Stimulated activated naive CD8-positive, alpha-beta T cell treated with anti-CD3 and anti-CD28 coated beads, Interleukin-15, Interleukin-2, amounts not matched to agents 100 ng/mL and 50 ng/mL, for 24 hours (primary cell): Measurements from ENCODE around the gene ZFYVE26.
"Not testable (repeated sequence)": the region's sequence is repeated elsewhere in the genome, so short reads cannot be mapped to it uniquely, and the experiment has no call there.

ENCODE experiments used
- H3K27ac Mint-ChIP-seq: one replicate; pipeline ENCODE4 v1.8.0; 2021; ENCODE audit warnings: mild to moderate bottlenecking, mixed read lengths
- H3K27me3 Mint-ChIP-seq: one replicate; pipeline ENCODE4 v1.8.0; 2021; ENCODE audit warnings: mixed read lengths
- H3K36me3 Mint-ChIP-seq: one replicate; pipeline ENCODE4 v1.8.0; 2021; ENCODE audit warnings: low read depth, mixed read lengths
- H3K4me1 Mint-ChIP-seq: one replicate; pipeline ENCODE4 v1.8.0; 2021; ENCODE audit warnings: low read depth, mixed read lengths
- H3K4me3 Mint-ChIP-seq: one replicate; pipeline ENCODE4 v1.8.0; 2021; ENCODE audit warnings: mild to moderate bottlenecking, mixed read lengths
- H3K9me3 Mint-ChIP-seq: one replicate; pipeline ENCODE4 v1.8.0; 2021; ENCODE audit warnings: mixed read lengths

The ZFYVE26 gene

DNA sequence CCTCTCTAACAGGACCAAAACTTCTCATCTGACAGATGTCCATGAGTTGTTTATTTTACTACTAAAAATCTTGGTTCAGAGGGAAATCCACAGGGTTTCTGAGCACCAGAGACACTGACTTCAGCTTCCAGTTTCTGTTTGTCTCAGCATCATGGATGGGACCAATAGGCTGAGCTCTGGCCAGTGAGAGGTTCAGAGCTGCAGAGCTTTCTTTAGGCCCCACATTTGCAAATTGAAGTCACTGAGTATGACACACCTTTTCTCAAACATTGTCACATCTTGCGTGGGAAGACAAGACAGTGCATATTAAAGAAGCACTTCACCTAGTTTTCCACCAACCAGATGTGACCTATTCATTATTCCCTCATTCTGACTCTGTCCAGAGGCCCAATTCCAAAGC, 69.5 kb downstream of the ZFYVE26 start:
- Mint-ChIP-seq H3K27ac (no peak overlapping the region), H3K4me1 (peaks cover 12% of the 10 kb centered on the region), H3K36me3 (peaks cover 49% of the 10 kb centered on the region), H3K4me3 (no peak overlapping the region), H3K27me3 (no peaks in the 10 kb centered on the region), H3K9me3 (no peaks in the 10 kb centered on the region)

DNA sequence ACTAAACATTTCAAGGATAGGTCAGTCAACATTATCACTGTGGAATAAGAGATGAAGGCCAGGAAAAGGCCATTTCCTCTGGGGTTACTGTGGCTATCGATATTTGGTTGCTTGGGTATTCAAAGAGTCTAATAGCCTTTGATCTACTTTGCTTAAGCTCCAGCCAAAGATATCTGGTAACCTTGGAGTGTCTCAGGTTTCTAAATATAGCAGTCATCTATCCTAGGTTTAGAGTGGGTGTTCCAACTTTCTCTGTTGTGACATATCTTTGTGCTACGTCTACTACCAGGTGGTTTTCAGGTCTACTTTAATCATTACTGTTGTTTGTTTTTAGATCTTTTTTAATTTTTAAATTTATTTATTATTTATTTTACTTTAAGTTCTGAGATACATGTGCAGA, 72.3 kb downstream of the ZFYVE26 start:
- Mint-ChIP-seq H3K27me3 (no peaks in the 10 kb centered on the region), H3K4me1 (peaks cover 14% of the 10 kb centered on the region), H3K4me3 (no peak overlapping the region), H3K9me3 (no peaks in the 10 kb centered on the region), H3K27ac (no peak overlapping the region), H3K36me3 (peaks cover 30% of the 10 kb centered on the region)

DNA sequence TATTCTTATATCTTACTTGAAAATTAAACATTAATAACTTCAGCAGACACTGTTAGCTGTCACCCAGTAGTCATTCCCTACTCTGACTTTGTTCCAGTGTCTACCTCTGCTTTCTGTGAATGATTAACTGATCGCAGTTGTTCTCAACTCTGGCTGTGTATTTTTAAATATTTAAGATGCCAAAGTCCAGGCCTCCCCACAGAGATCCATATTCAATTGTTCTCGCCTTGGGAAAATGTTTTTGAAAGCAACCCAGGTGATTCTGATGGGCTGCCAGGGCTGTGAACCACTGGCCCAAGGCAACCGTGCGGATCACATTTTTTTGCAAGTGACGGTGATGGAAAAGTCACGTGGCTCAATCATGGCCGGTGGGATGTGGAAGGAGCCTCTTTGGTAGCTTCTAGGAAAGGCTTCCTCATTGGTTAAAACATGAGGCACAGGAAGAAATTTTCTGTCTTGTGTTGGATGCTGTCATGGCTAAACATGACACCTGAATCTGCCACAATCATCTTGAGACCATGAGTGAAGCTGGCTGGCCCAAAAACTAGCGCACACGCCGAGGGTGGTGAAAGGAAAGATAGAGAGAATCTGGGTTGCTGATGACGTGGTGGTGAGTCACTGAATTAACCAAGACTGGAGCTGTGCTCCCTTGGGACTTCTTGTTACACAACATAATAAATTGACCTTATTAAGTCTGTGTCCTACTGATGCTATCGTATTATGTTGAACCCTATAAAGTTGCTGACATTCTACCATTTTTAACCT, 77.5 kb downstream of the ZFYVE26 start:
- no peak overlapping the region for H3K4me3 Mint-ChIP-seq
- no peak overlapping the region for H3K27ac Mint-ChIP-seq
- peaks cover 4% of the 10 kb centered on the region for H3K4me1 Mint-ChIP-seq
- H3K9me3 Mint-ChIP-seq: no peaks in the 10 kb centered on the region
- H3K36me3 Mint-ChIP-seq: no peaks in the 10 kb centered on the region
- H3K27me3 Mint-ChIP-seq: no peaks in the 10 kb centered on the region

DNA sequence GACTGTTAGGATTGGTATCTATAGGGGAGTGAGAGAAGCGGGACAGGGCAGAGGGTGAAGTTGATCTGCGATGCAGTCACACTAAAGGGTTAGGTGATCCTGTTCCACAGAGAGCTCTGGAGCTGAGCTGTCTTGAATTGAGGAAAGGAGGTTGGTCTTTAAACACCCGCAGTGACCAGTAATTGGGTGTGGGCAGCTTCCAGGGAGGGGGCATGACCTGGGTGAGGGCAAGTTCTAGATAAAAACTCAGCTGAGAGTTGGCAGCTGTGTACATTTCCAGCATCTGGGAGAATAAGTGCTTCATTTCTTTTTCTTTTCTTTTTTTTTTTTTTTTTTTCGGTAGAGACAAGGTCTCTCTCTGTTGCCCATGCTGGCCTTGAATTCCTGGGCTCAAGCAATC, 79.6 kb downstream of the ZFYVE26 start:
- Mint-ChIP-seq H3K4me1 (peaks cover 1% of the 10 kb centered on the region), H3K27me3 (no peaks in the 10 kb centered on the region), H3K27ac (no peak overlapping the region), H3K36me3 (no peaks in the 10 kb centered on the region), H3K4me3 (no peak overlapping the region), H3K9me3 (no peaks in the 10 kb centered on the region)

DNA sequence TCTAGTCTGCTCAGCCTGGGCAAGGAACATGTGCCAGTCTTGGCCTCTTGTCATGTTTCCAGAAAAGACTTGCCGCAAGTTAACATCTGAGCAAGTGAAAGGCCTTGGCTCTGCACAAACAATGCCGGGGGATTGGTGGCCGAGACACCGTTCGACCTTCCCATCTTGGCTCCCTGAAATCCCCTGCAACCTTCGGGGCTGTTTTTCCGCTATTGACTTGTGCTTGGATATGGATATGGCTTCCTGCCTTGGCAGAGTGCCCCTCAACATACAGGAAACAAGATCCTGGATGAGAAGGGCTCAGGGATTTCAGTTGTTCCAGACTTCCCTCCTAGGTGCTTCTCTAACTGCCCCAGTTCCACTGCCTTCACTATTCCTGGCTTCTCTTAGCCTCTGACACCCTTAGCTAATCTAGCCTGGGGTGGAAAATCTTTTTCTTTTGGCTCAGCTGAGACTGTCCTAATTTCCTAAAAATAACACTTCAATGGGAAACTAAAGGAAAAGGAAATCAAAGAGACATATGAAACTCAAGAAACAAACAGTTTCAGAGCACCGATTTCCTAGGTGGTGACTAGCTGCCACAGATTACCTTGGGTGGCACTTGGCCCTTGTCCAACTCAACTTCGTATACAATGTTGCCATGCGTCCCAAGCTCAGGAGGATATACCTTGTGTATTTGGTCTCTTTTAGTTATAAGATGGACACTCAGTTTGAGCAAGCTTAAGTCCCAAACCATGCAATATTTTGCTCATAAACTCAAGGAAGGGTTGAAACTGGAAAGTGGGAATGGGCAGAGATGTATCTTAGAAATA, 80.8 kb downstream of the ZFYVE26 start:
- Mint-ChIP-seq H3K27me3 (no peaks in the 10 kb centered on the region), H3K36me3 (no peaks in the 10 kb centered on the region), H3K9me3 (no peaks in the 10 kb centered on the region), H3K4me1 (no peaks in the 10 kb centered on the region), H3K4me3 (no peak overlapping the region), H3K27ac (no peak overlapping the region)

DNA sequence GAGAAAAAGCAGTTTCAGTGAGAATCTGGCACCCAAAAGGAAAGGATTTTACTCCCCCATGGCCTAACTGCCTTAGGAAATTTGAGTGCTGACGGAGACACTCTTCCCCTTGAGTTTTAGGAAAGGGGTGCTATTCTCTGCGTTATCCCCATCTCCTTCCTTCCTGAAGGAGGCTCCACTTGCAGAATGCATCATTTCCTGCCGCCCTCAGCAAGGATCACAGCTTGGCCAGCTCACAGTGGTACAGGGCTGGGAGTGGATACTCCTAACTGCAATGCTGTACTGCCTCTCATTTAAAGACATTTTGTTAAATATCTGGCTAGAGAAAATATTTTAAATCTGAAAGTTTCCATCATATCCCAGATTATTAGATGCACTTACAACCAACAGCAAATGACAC, 81.7 kb downstream of the ZFYVE26 start:
- Mint-ChIP-seq H3K36me3 (no peaks in the 10 kb centered on the region), H3K27me3 (no peaks in the 10 kb centered on the region), H3K4me1 (no peaks in the 10 kb centered on the region), H3K4me3 (no peak overlapping the region), H3K27ac (no peak overlapping the region), H3K9me3 (no peaks in the 10 kb centered on the region)

DNA sequence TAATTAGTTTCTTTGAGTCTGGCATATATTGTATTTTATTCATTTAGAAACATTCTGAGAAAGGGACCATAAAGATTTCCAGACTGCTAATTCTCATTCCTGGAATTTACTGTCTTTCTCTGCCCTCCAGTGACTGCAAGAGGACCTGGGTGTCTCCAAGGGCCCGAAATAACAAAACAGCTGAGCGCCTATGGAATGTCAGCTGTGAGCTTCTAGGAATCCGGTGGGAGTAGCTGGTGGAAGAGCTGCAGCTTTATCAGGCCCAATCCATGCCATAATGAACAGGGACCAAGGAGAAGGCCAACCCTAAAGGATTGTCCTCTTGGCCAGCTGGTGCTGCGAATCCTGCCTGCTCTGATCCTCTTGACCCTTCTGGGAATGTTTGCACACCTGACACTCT, 82.8 kb downstream of the ZFYVE26 start:
- H3K4me1 Mint-ChIP-seq: no peaks in the 10 kb centered on the region
- no peaks in the 10 kb centered on the region for H3K36me3 Mint-ChIP-seq
- no peak overlapping the region for H3K27ac Mint-ChIP-seq
- H3K9me3 Mint-ChIP-seq: no peaks in the 10 kb centered on the region
- no peak overlapping the region for H3K4me3 Mint-ChIP-seq
- H3K27me3 Mint-ChIP-seq: no peaks in the 10 kb centered on the region

DNA sequence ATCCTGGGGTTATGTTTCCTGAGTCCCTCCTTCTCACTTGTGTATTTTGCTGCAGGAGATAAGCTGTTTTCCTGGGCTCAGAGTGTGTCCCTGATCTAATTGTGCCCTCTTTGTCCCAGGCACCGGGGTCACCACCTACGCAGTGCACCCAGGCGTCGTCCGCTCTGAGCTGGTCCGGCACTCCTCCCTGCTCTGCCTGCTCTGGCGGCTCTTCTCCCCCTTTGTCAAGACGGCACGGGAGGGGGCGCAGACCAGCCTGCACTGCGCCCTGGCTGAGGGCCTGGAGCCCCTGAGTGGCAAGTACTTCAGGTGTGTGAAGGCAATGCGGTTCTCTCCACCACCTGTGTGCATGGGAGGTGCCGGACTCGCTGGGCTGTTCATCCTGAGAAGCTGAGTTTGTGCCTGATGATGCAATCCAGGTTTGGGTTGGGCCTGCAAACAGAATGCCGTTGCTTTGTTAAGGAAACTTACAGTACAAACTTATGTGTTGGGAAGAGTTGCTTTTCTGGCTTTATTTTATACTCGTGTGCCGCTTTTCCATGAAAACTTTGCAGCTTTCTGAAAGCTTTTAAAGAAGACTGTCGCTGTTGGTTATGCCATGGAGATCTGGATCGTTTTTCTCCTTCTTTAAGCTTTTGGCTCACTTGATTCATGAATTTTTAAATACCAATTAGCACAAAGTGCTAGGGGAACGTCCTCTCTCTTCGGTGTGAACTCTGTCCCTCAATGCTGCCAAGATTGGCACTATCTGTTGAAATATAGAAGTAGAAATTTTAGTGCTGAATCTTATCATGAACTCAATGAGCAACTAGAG, 87.1 kb downstream of the ZFYVE26 start:
- H3K36me3 Mint-ChIP-seq: no peaks in the 10 kb centered on the region
- H3K27ac Mint-ChIP-seq: no peak overlapping the region
- no peaks in the 10 kb centered on the region for H3K9me3 Mint-ChIP-seq
- H3K27me3 Mint-ChIP-seq: peaks cover 7% of the 10 kb centered on the region
- H3K4me1 Mint-ChIP-seq: no peaks in the 10 kb centered on the region
- H3K4me3 Mint-ChIP-seq: no peak overlapping the region

DNA sequence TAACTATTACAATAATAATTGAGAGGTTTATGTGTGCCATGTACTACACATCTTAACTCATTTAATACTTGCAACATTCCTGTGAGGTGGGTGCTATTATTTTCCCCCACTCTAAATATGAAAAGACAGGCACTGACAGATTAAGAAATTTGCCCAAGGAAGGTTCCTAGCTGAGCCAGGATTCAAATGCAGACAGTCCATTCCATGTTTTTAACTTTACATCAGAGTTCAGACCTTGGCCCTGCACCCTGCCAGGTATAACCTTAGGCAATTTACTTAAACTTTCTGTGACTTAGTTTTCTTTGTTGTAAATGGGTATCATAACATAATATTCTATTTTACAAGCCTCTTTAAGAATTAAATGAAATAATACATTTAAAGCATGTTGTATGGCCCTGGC, 88.1 kb downstream of the ZFYVE26 start:
- no peaks in the 10 kb centered on the region for H3K9me3 Mint-ChIP-seq
- H3K27me3 Mint-ChIP-seq: peaks cover 17% of the 10 kb centered on the region
- no peaks in the 10 kb centered on the region for H3K4me1 Mint-ChIP-seq
- H3K27ac Mint-ChIP-seq: no peak overlapping the region
- H3K4me3 Mint-ChIP-seq: no peak overlapping the region
- H3K36me3 Mint-ChIP-seq: no peaks in the 10 kb centered on the region

DNA sequence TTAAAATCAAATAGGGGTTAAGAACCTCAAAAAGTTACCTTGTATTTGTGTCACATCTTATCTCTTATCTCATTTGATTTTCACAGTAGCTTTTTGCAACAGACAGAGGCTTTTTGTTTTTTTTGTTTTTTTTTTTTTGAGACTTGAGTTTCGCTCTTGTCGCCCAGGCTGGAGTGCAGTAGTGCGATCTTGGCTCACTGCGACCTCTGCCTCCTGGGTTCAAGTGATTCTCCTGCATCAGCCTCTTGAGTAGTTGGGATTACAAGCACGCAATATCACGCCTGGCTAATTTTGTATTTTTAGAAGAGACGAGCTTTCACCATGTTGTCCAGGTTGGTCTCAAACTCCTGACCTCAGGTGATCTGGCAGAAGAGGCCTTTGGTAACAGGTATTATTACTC, 89.0 kb downstream of the ZFYVE26 start:
- H3K4me1 Mint-ChIP-seq: peaks cover 4% of the 10 kb centered on the region
- no peak overlapping the region for H3K4me3 Mint-ChIP-seq
- H3K36me3 Mint-ChIP-seq: no peaks in the 10 kb centered on the region
- no peaks in the 10 kb centered on the region for H3K9me3 Mint-ChIP-seq
- no peak overlapping the region for H3K27ac Mint-ChIP-seq
- H3K27me3 Mint-ChIP-seq: peaks cover 25% of the 10 kb centered on the region

DNA sequence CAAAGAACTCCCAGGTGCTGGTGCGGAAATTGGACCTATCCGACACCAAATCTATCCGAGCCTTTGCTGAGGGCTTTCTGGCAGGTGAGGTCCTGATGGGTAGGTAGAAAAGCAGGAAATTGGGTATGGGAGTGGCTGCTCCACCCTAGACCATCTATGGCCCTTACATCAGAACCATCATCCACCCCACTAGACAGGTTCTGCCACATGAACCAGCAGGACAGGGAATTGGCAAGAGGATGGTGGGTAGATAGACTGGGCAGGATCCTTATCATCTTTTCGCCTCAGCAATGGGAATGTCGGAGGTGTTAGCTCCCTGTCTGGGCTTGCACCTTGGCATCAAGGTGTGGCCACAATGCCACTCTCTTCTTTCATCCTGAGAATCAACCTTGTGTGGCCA, 91.2 kb downstream of the ZFYVE26 start:
- Mint-ChIP-seq H3K27ac (no peak overlapping the region), H3K4me1 (peaks cover 4% of the 10 kb centered on the region), H3K4me3 (no peak overlapping the region), H3K27me3 (peaks cover 36% of the 10 kb centered on the region), H3K36me3 (no peaks in the 10 kb centered on the region), H3K9me3 (no peaks in the 10 kb centered on the region)

DNA sequence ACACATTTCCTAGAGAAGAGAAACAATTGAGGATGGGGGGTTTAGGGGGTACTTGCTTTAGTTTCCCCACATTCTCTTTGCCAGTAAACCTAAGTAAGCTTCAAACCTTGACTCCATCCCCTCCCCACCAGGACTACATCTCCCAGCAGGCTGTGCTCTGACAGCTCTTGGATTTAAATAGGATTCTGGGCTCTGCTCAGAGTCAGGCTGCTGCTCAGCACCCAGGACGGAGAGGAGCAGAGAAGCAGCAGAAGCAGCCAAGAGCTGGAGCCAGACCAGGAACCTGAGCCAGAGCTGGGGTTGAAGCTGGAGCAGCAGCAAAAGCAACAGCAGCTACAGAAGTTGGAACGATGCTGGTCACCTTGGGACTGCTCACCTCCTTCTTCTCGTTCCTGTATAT, 94.1 kb downstream of the ZFYVE26 start:
- H3K36me3 Mint-ChIP-seq: no peaks in the 10 kb centered on the region
- peaks cover 4% of the 10 kb centered on the region for H3K4me1 Mint-ChIP-seq
- peaks cover 36% of the 10 kb centered on the region for H3K27me3 Mint-ChIP-seq
- no peak overlapping the region for H3K27ac Mint-ChIP-seq
- no peak overlapping the region for H3K4me3 Mint-ChIP-seq
- no peaks in the 10 kb centered on the region for H3K9me3 Mint-ChIP-seq

DNA sequence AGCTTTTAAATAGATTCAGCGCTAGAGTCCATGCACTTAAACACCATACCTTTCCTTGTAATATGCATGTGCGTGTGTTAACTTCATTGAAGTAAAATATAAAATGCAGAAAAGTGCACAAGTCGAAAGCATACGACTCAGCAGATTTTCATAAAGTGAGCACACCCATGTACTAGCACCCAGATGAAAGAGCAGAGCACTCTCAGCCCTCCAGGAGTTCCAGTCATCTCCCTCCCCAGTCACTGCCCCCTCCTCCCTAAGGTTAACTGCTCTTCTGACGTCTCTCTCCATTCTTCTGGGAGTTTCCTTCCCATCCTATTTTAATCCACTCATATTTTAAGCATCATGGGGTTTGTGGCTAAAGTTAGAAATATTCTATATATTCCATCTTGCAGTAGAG, 94.5 kb downstream of the ZFYVE26 start:
- Mint-ChIP-seq H3K27me3 (peaks cover 36% of the 10 kb centered on the region), H3K4me1 (peaks cover 4% of the 10 kb centered on the region), H3K9me3 (no peaks in the 10 kb centered on the region), H3K36me3 (no peaks in the 10 kb centered on the region), H3K4me3 (no peak overlapping the region), H3K27ac (no peak overlapping the region)

DNA sequence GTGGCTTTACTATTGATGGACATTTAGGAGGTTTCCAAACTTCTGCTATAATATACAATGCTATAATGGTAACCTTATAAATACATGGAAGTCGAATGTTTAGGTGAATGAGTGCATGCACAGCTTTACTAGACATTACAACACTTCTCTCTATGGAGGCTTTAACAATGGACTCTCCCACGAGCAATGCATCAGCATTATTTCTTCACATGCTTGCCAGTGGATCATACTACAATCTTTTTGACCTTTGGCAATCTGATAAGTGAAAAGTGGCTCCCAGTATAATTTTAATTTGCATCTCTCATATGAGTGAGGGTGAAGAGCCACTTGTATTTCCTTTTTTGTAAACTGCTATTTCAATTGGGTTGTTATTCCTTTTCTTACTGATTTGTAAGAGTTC, 96.5 kb downstream of the ZFYVE26 start:
- Mint-ChIP-seq H3K4me3 (no peak overlapping the region), H3K9me3 (no peaks in the 10 kb centered on the region), H3K36me3 (no peaks in the 10 kb centered on the region), H3K27ac (no peak overlapping the region), H3K4me1 (peaks cover 4% of the 10 kb centered on the region), H3K27me3 (peaks cover 32% of the 10 kb centered on the region)

DNA sequence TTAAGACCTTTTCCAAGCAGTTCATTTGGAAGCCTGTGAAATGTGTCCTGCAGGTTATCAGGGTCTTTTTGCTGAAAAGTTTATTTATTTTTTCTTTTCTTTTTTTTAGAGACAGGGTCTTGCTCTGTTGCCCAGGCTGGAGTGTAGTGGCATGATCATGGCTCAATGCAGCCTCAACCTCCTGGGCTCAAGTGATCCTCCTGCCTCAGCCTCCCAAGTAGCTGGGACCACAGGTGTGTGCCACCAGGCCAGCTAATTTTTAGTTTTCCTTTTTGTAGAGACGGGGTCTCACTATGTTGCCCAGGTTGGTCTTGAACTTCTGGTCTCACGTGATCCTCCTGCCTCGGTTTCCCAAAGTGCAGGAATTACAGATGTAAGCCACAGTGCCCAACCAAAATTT, 97.0 kb downstream of the ZFYVE26 start:
- peaks cover 30% of the 10 kb centered on the region for H3K27me3 Mint-ChIP-seq
- not testable (repeated sequence) for H3K9me3 Mint-ChIP-seq, H3K4me3 Mint-ChIP-seq, H3K27ac Mint-ChIP-seq, H3K36me3 Mint-ChIP-seq, H3K4me1 Mint-ChIP-seq
